GM23338 (cell line): Measurements from ENCODE around the gene SLC12A7. TPM values are rescaled to one million over a fixed set of nuclear protein-coding genes. Genes with fewer than 3 reads are reported as not detected.

ENCODE experiments used
- ATAC-seq: fragments of 200-7000 bp; cut with Tn5 transposase; 3 replicates; pipeline ENCODE4 v1.9.1; 2020
- DNase-seq: peaks from one replicate; pipeline ENCODE4 v3.0.0-alpha.2; 2015; ENCODE audit warnings: low spot score
- H2AFZ ChIP-seq: fragments of 200-600 bp; sonication (generic); 2 replicates; pipeline ENCODE4 v1.8.0; 2016; ENCODE audit warnings: antibody characterized with exemption, mild to moderate bottlenecking, moderate library complexity
- H3F3A ChIP-seq: fragments of 200-600 bp; sonication (generic); replicated peaks from 2 replicates; pipeline ENCODE4 v1.8.0; 2017; ENCODE audit warnings: antibody characterized with exemption, mixed run types, low read depth
- H3K27ac ChIP-seq: fragments of 200-600 bp; sonication (generic); 2 replicates; pipeline ENCODE4 v1.6.1; 2016; ENCODE audit warnings: low read depth
- H3K27me3 ChIP-seq: fragments of 200-600 bp; sonication (generic); 2 replicates; pipeline ENCODE4 v1.8.0; 2016; ENCODE audit warnings: mild to moderate bottlenecking, mixed run types, moderate library complexity; ENCODE audit not compliant: insufficient read depth
- H3K36me3 ChIP-seq: fragments of 200-600 bp; sonication (generic); 2 replicates; pipeline ENCODE4 v1.8.0; 2016; ENCODE audit warnings: mild to moderate bottlenecking; ENCODE audit not compliant: insufficient read depth
- H3K4me1 ChIP-seq: fragments of 200-600 bp; sonication (generic); 2 replicates; pipeline ENCODE4 v1.8.0; 2016; ENCODE audit warnings: mild to moderate bottlenecking, moderate library complexity; ENCODE audit not compliant: insufficient read depth
- H3K4me2 ChIP-seq: fragments of 200-600 bp; sonication (generic); 2 replicates; pipeline ENCODE4 v1.7.1; 2017; ENCODE audit warnings: mixed run types
- H3K4me3 ChIP-seq: fragments of 200-600 bp; sonication (generic); 2 replicates; pipeline ENCODE4 v1.6.1; 2016; ENCODE audit warnings: mixed run types
- H3K79me2 ChIP-seq: fragments of 200-600 bp; sonication (generic); replicated peaks from 2 replicates; pipeline ENCODE4 v1.8.0; 2017; ENCODE audit warnings: mild to moderate bottlenecking; ENCODE audit not compliant: insufficient read depth
- H3K9me2 ChIP-seq: fragments of 200-600 bp; sonication (generic); 2 replicates; pipeline ENCODE4 v1.8.0; 2017; ENCODE audit not compliant: insufficient read depth
- H4K20me1 ChIP-seq: fragments of 200-600 bp; sonication (generic); replicated peaks from 2 replicates; pipeline ENCODE4 v1.8.0; 2017; ENCODE audit warnings: mild to moderate bottlenecking; ENCODE audit not compliant: insufficient read depth
- H3K27ac Mint-ChIP-seq: 2 replicates; pipeline ENCODE4 v1.8.0; 2020; ENCODE audit warnings: inconsistent platforms, mild to moderate bottlenecking, moderate library complexity, mixed read lengths
- H3K27me3 Mint-ChIP-seq: 3 replicates; pipeline ENCODE4 v1.8.0; 2022; ENCODE audit warnings: low read depth, mild to moderate bottlenecking, moderate library complexity, mixed read lengths, inconsistent platforms; ENCODE audit not compliant: insufficient read depth, poor library complexity
- H3K36me3 Mint-ChIP-seq: 3 replicates; pipeline ENCODE4 v1.8.0; 2021; ENCODE audit warnings: low read depth, mild to moderate bottlenecking, inconsistent platforms, moderate library complexity, mixed read lengths
- H3K4me1 Mint-ChIP-seq: 3 replicates; pipeline ENCODE4 v1.8.0; 2020; ENCODE audit warnings: mild to moderate bottlenecking, inconsistent platforms, mixed read lengths
- H3K4me3 Mint-ChIP-seq: 3 replicates; pipeline ENCODE4 v1.8.0; 2021; ENCODE audit warnings: moderate library complexity, mild to moderate bottlenecking, inconsistent platforms, mixed read lengths
- H3K9me3 Mint-ChIP-seq: 3 replicates; pipeline ENCODE4 v1.8.0; 2020; ENCODE audit warnings: moderate library complexity, mild to moderate bottlenecking, inconsistent platforms, mixed read lengths
- CREB1 ChIP-seq: fragments of 250-450 bp; sonication (Bioruptor Pico); IDR thresholded peaks from 2 replicates; pipeline ENCODE4 v1.5.0; 2020; ENCODE audit warnings: low read depth, mild to moderate bottlenecking, moderate library complexity
- CTCF ChIP-seq, 2 experiments: fragments of 200-600 bp in 1 of 2; sonication (generic) in 1 of 2; conservative IDR thresholded peaks; 2 replicates each; pipeline versions ENCODE4 v1.5.1 to v1.6.1; 2016 to 2017; ENCODE audit warnings: antibody characterized with exemption in 2 of 2, low read depth in 2 of 2, mild to moderate bottlenecking in 2 of 2, moderate library complexity in 1 of 2
- ETS1 ChIP-seq: IDR thresholded peaks from 2 replicates; pipeline ENCODE4 v1.6.1; 2016; ENCODE audit warnings: antibody characterized with exemption
- EZH2 ChIP-seq: fragments of 200-600 bp; sonication (generic); IDR thresholded peaks from one replicate; pipeline ENCODE4 v1.8.0; 2017; ENCODE audit warnings: antibody characterized with exemption, mild to moderate bottlenecking, low read depth; ENCODE audit not compliant: unreplicated experiment
- EZH2phosphoT487 ChIP-seq: fragments of 200-600 bp; sonication (generic); IDR thresholded peaks from one replicate; pipeline ENCODE4 v1.8.1; 2018; ENCODE audit warnings: antibody characterized with exemption; ENCODE audit not compliant: unreplicated experiment
- JUNB ChIP-seq: IDR thresholded peaks from one replicate; pipeline ENCODE4 v1.6.1; 2016; ENCODE audit warnings: antibody characterized with exemption; ENCODE audit not compliant: unreplicated experiment
- NANOG ChIP-seq: IDR thresholded peaks from 2 replicates; pipeline ENCODE4 v1.6.1; 2016; ENCODE audit warnings: antibody characterized with exemption, borderline replicate concordance
- POLR2AphosphoS5 ChIP-seq: IDR thresholded peaks from 2 replicates; pipeline ENCODE4 v1.6.1; 2016; ENCODE audit warnings: antibody characterized with exemption, low read depth
- STAT1 ChIP-seq: IDR thresholded peaks from one replicate; pipeline ENCODE4 v1.6.1; 2016; ENCODE audit warnings: antibody characterized with exemption; ENCODE audit not compliant: unreplicated experiment
- ZNF114 ChIP-seq: fragments of 250-450 bp; sonication (Bioruptor Pico); IDR thresholded peaks from 2 replicates; pipeline ENCODE4 v1.5.0; 2020; ENCODE audit warnings: mild to moderate bottlenecking, moderate library complexity
- ZNF331 ChIP-seq: fragments of 250-450 bp; sonication (Bioruptor Pico); IDR thresholded peaks from 2 replicates; pipeline ENCODE4 v1.5.0; 2020; ENCODE audit warnings: low read depth, mild to moderate bottlenecking, moderate library complexity
- ZNF462 ChIP-seq: fragments of 250-450 bp; sonication (Bioruptor Pico); IDR thresholded peaks from 2 replicates; pipeline ENCODE4 v1.5.0; 2020; ENCODE audit warnings: mild to moderate bottlenecking, moderate library complexity
- polyA plus RNA-seq: library from polyadenylated mRNA; unstranded; fragments of >200 nt; fragmentation: Nextera tagmentation; extraction: Ambion mirVana; gene quantifications from 2 replicates; pipeline ENCODE4 v1.2.1, GENCODE V29; 2016
- total RNA-seq: library from RNA; depleted of rRNA; stranded (reverse); fragments of >200 nt; shearing (Covaris generic); gene quantifications from 2 replicates; pipeline ENCODE4 v1.2.3, GENCODE V29; 2014
- TF ChIP-seq, protein P1 (sequence below): IDR thresholded peaks from one replicate; pipeline ENCODE4 v1.6.1; 2018; ENCODE audit warnings: antibody characterized with exemption; ENCODE audit not compliant: unreplicated experiment

SLC12A7 gene
- total and polyA plus RNA-seq, 2 experiments from 2014 or later = 7.4 to 32.2 TPM

DNA sequence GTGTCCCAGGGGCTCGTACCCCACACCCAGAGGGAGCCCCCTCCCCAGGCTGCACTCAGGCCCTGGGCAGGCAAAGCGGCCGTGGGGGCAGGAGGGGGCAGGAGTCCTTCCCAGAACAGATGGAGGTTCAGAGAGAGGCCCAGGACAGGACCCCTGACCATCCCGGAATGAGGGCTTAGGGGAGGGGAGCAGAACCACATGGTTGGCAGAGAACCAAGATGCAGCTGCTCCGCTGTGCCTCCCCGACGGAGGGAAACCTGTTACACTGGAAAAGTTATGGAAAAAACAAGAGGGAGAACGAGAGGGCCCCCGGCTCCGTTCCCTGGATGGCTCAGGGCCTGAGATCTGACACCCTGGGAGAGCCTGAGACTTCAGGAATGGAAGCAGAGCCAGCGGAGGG lies 22.7 kb downstream of the SLC12A7 start:
- Mint-ChIP-seq H3K4me3 (no peak overlapping the region), H3K27me3 (peaks cover 5% of the 10 kb centered on the region), H3K27ac (peak overlapping the region; percentile 76; the same call in 1 of the 2 replicates), H3K9me3 (no peaks in the 10 kb centered on the region), H3K4me1 (peaks cover under 1% of the 10 kb centered on the region; the same call in 2 of the 3 replicates), H3K36me3 (peaks cover 20% of the 10 kb centered on the region)
- H4K20me1 ChIP-seq = no peaks in the 10 kb centered on the region
- no peak for DNase-seq
- H3K9me2 ChIP-seq = no peaks in the 10 kb centered on the region
- H3K4me3 ChIP-seq = no peak overlapping the region
- no peaks in the 10 kb centered on the region for H3K79me2 ChIP-seq
- TF ChIP-seq CREB1 (CRISPR knock-in tag) = no peak
- no peak for TF ChIP-seq JUNB
- no peak for TF ChIP-seq ETS1
- TF ChIP-seq, protein P1, sequence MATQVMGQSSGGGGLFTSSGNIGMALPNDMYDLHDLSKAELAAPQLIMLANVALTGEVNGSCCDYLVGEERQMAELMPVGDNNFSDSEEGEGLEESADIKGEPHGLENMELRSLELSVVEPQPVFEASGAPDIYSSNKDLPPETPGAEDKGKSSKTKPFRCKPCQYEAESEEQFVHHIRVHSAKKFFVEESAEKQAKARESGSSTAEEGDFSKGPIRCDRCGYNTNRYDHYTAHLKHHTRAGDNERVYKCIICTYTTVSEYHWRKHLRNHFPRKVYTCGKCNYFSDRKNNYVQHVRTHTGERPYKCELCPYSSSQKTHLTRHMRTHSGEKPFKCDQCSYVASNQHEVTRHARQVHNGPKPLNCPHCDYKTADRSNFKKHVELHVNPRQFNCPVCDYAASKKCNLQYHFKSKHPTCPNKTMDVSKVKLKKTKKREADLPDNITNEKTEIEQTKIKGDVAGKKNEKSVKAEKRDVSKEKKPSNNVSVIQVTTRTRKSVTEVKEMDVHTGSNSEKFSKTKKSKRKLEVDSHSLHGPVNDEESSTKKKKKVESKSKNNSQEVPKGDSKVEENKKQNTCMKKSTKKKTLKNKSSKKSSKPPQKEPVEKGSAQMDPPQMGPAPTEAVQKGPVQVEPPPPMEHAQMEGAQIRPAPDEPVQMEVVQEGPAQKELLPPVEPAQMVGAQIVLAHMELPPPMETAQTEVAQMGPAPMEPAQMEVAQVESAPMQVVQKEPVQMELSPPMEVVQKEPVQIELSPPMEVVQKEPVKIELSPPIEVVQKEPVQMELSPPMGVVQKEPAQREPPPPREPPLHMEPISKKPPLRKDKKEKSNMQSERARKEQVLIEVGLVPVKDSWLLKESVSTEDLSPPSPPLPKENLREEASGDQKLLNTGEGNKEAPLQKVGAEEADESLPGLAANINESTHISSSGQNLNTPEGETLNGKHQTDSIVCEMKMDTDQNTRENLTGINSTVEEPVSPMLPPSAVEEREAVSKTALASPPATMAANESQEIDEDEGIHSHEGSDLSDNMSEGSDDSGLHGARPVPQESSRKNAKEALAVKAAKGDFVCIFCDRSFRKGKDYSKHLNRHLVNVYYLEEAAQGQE = no peak
- TF ChIP-seq NANOG = no peak
- no peak for TF ChIP-seq EZH2phosphoT487
- no peak for TF ChIP-seq ZNF331
- no peak for TF ChIP-seq ZNF114 (CRISPR knock-in tag)
- no peak for TF ChIP-seq STAT1
- TF ChIP-seq CTCF (conservative IDR thresholded peaks at IDR 0.05; ENCODE audit: low read depth in 2 of 2) = no peak
- no peak for TF ChIP-seq EZH2
- no peak for TF ChIP-seq ZNF462 (CRISPR knock-in tag)
- TF ChIP-seq POLR2AphosphoS5 = no peak
- no peak overlapping the region for H3K4me2 ChIP-seq
- no peaks in the 10 kb centered on the region for H3K4me1 ChIP-seq
- no peaks in the 10 kb centered on the region for H3K27me3 ChIP-seq
- H3F3A ChIP-seq = no peaks in the 10 kb centered on the region
- no peaks in the 10 kb centered on the region for H3K36me3 ChIP-seq
- ATAC-seq = no peak
- H3K27ac ChIP-seq = no peak overlapping the region
- H2AFZ ChIP-seq = no peak overlapping the region
